ENCODE measurements around the gene ATP13A5. TPM values are rescaled to one million over a fixed set of nuclear protein-coding genes. Genes with fewer than 3 reads are reported as not detected.

Gene ATP13A5
- not detected in 2 replicates for total RNA-seq

DNA sequence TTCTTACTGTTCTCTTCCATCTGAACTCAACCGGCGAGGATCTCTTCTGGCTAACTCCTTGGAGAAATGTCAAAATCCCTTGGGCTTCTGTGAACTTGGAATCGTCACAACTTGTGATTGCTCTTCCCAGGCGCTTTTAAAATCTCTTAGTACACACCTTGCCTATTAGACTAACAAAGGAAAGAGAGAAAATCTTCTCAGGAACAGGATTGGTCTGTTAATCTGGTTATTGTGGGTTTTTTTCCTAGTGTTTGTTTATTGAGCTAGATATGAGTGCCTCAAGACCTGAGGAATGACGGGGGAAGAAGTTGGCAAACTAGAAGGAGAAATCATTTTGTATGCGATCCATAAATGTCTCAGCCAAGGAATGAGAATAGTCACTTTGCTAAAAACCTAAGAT is at the start of gene ATP13A5:
TSS of gene ATP13A5 (minus strand) at position 48 of the 400 bp plus-strand sequence. CDS start at position 20, 28 bp downstream.
- Histone ChIP-seq H3K4me3 (ENCODE audit: insufficient read depth, low read length) (no peak within 1 kb of the TSS), H3K4me2 (ENCODE audit: insufficient read depth, low read length) (no peak within 1 kb of the TSS), H2AFZ (ENCODE audit: low read length) (no peak within 1 kb of the TSS), H3K27ac (ENCODE audit: low read depth, low read length) (no peak within 1 kb of the TSS), H3K36me3 (ENCODE audit: insufficient read depth, low read length) (no peaks in the 10 kb centered on the region), H3K9me3 (ENCODE audit: low read depth, low read length) (no peaks in the 10 kb centered on the region), H3K79me2 (ENCODE audit: insufficient read depth, low read length) (no peaks in the 10 kb centered on the region), H3K27me3 (ENCODE audit: insufficient read depth, low read length) (no peaks in the 10 kb centered on the region), H3K4me1 (ENCODE audit: insufficient read depth, low read length) (no peaks in the 10 kb centered on the region), H4K20me1 (ENCODE audit: insufficient read depth, low read length) (no peaks in the 10 kb centered on the region)
- no peak for TF ChIP-seq CTCF (IDR thresholded peaks at IDR 0.05; ENCODE audit: extremely low read depth, low read depth, low read length)
- DNase-seq (ENCODE audit: insufficient read length, low spot score, missing footprints): no peak

DNA sequence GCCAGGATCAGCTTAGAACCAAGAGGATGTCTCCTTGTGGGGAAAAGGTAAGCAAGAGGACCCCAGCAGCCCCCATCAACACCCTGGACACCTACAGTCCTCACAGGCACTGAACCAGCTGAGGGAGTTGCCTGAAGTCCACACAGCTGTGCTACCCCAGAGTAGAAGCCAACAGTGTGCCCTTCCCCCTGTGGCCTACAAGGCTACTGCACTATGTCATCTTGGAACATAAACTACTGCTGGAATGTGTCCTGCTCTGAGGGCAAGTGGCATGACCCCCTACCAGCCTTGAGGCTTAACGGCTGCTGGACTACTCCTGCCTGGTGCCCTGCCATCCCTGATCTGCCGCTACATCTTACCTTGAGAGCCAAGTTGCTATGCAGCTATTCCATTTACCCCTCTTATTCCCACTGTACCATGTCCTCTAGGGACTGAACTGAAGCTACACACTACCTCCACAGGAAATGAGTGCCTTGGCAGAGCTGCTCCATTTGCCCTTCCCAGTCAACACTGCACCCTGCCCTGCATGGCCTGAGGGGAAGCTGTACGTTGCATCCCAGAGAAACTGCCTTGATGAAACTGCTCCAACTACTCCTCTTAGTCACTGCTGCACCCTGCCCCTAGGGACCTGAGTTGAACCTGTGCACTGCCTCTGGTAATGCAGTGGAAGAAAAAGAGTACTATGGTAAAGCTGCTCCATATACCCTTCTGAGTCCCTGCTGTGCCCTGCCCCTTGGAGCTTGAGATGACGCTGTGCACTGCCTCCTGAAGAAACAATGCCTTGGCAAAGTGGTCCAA is 40.2 kb upstream of the ATP13A5 start:
- Histone ChIP-seq H3K4me3 (ENCODE audit: insufficient read depth, low read length) (no peak overlapping the region), H3K27ac (ENCODE audit: low read depth, low read length) (no peak overlapping the region), H3K27me3 (ENCODE audit: insufficient read depth, low read length) (no peaks in the 10 kb centered on the region), H3K9me3 (ENCODE audit: low read depth, low read length) (peaks cover 4% of the 10 kb centered on the region), H3K36me3 (ENCODE audit: insufficient read depth, low read length) (no peaks in the 10 kb centered on the region), H4K20me1 (ENCODE audit: insufficient read depth, low read length) (no peaks in the 10 kb centered on the region), H2AFZ (ENCODE audit: low read length) (no peak overlapping the region), H3K4me2 (ENCODE audit: insufficient read depth, low read length) (no peak overlapping the region), H3K4me1 (ENCODE audit: insufficient read depth, low read length) (no peaks in the 10 kb centered on the region), H3K79me2 (ENCODE audit: insufficient read depth, low read length) (no peaks in the 10 kb centered on the region)
- TF ChIP-seq CTCF (IDR thresholded peaks at IDR 0.05; ENCODE audit: extremely low read depth, low read depth, low read length): no peak
- DNase-seq (ENCODE audit: insufficient read length, low spot score, missing footprints): peak; percentile 8

DNA sequence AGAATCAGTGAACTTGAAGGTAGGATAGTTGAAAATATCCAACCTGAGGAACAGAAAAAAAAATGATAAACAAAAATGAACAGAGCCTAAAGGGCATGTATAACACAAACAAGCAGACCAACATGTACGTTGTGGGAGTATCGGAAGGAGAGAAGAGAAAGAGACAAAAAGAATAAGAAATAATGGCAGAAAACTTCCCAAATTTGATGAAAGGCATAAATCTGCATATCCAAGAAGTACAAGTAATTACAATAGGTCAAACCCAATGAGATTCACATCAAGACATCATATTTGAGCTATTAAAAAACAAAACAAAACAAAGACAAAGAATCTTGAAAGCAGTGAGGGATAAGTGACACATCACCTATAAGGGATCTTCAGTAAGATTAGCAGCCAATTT is 38.1 kb upstream of the ATP13A5 start:
- no peak overlapping the region for H3K4me2 ChIP-seq (ENCODE audit: insufficient read depth, low read length)
- H3K4me1 ChIP-seq (ENCODE audit: insufficient read depth, low read length): no peaks in the 10 kb centered on the region
- no peak overlapping the region for H3K4me3 ChIP-seq (ENCODE audit: insufficient read depth, low read length)
- no peaks in the 10 kb centered on the region for H3K27me3 ChIP-seq (ENCODE audit: insufficient read depth, low read length)
- peaks cover 7% of the 10 kb centered on the region for H3K9me3 ChIP-seq (ENCODE audit: low read depth, low read length)
- DNase-seq (ENCODE audit: insufficient read length, low spot score, missing footprints): no peak
- H3K27ac ChIP-seq (ENCODE audit: low read depth, low read length): no peak overlapping the region
- no peaks in the 10 kb centered on the region for H3K79me2 ChIP-seq (ENCODE audit: insufficient read depth, low read length)
- no peaks in the 10 kb centered on the region for H4K20me1 ChIP-seq (ENCODE audit: insufficient read depth, low read length)
- no peaks in the 10 kb centered on the region for H3K36me3 ChIP-seq (ENCODE audit: insufficient read depth, low read length)
- no peak for TF ChIP-seq CTCF (IDR thresholded peaks at IDR 0.05; ENCODE audit: extremely low read depth, low read depth, low read length)
- H2AFZ ChIP-seq (ENCODE audit: low read length): no peak overlapping the region

DNA sequence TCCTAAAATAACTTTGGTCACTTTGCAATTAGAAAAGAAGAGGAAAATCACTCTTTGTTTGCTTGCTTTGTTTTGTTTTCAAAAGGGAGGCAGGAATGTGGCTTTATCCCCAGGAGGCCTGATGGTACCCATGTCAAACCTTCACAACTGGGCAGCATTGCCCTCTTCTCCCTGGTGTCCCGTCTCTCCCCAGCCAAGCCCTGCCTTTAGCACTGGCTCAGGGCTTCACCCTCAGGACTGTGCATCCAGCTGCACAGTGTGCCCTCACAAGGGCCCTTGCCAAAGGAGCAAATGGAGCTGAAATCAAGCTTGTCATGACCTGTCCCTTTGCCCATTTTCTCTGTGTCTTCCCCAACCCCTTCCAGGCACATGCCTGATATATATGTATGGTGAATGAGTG is 29.1 kb upstream of the ATP13A5 start:
- Histone ChIP-seq H4K20me1 (ENCODE audit: insufficient read depth, low read length) (no peaks in the 10 kb centered on the region), H2AFZ (ENCODE audit: low read length) (no peak overlapping the region), H3K27ac (ENCODE audit: low read depth, low read length) (no peak overlapping the region), H3K79me2 (ENCODE audit: insufficient read depth, low read length) (no peaks in the 10 kb centered on the region), H3K4me2 (ENCODE audit: insufficient read depth, low read length) (no peak overlapping the region), H3K4me1 (ENCODE audit: insufficient read depth, low read length) (no peaks in the 10 kb centered on the region), H3K9me3 (ENCODE audit: low read depth, low read length) (peaks cover 3% of the 10 kb centered on the region), H3K4me3 (ENCODE audit: insufficient read depth, low read length) (no peak overlapping the region), H3K27me3 (ENCODE audit: insufficient read depth, low read length) (no peaks in the 10 kb centered on the region), H3K36me3 (ENCODE audit: insufficient read depth, low read length) (no peaks in the 10 kb centered on the region)
- no peak for DNase-seq (ENCODE audit: insufficient read length, low spot score, missing footprints)
- TF ChIP-seq CTCF (IDR thresholded peaks at IDR 0.05; ENCODE audit: extremely low read depth, low read depth, low read length): no peak

All from osteoblast (primary cell).